Pons (tissue), 1 donor: ENCODE results near the gene CARM1.

Experiments
- DNase-seq: peaks from one replicate; pipeline ENCODE4 v3.0.0-alpha.2; 2016; ENCODE audit warnings: low spot score

Gene CARM1

GRCh38 chr19:10908380-10908960 lies 37.1 kb downstream of the CARM1 start:
- no peak for DNase-seq

- no peak for DNase-seq
Measured at GRCh38 chr19:10911579-10912363, 40.4 kb downstream of the CARM1 start.

GRCh38 chr19:10912619-10913018 lies 41.3 kb downstream of the CARM1 start:
- DNase-seq = no peak

- no peak for DNase-seq
Measured at GRCh38 chr19:10913716-10914340, 42.5 kb downstream of the CARM1 start.

- DNase-seq = no peak
Measured at GRCh38 chr19:10915130-10916091, 44.1 kb downstream of the CARM1 start.

- DNase-seq = no peak
Measured at GRCh38 chr19:10916602-10917001, 45.2 kb downstream of the CARM1 start.

- no peak for DNase-seq
Measured at GRCh38 chr19:10918359-10918758, 47.0 kb downstream of the CARM1 start.

- no peak for DNase-seq
Measured at GRCh38 chr19:10919352-10920287, 48.3 kb downstream of the CARM1 start.

- no peak for DNase-seq
Measured at GRCh38 chr19:10920288-10920655, 48.9 kb downstream of the CARM1 start.

GRCh38 chr19:10920781-10921180 lies 49.4 kb downstream of the CARM1 start:
- DNase-seq = no peak

GRCh38 chr19:10921199-10921909 lies 50.0 kb downstream of the CARM1 start:
- no peak for DNase-seq

- DNase-seq = no peak
Measured at GRCh38 chr19:10921910-10922637, 50.7 kb downstream of the CARM1 start.

GRCh38 chr19:10922638-10923014 lies 51.3 kb downstream of the CARM1 start:
- no peak for DNase-seq

GRCh38 chr19:10923260-10924112 lies 52.1 kb downstream of the CARM1 start:
- no peak for DNase-seq

- no peak for DNase-seq
Measured at GRCh38 chr19:10924597-10924996, 53.2 kb downstream of the CARM1 start.

- no peak for DNase-seq
Measured at GRCh38 chr19:10927730-10928562, 56.6 kb downstream of the CARM1 start.

- peak; percentile 99 for DNase-seq
Measured at GRCh38 chr19:10928563-10929401, 57.4 kb downstream of the CARM1 start, which contains the start of the genes TIMM29 and YIPF2. TIMM29 (plus strand) TSS chr19:10928811; CDS start chr19:10928823, 12 bp downstream. YIPF2 (minus strand) TSS chr19:10928639; CDS start chr19:10928410, 229 bp downstream.
